Gastrocnemius medialis (tissue), 4 donors: ENCODE data around the gene GPD1. TPM values are rescaled to one million over a fixed set of nuclear protein-coding genes. Genes with fewer than 3 reads are reported as not detected.
A peak's percentile ranks its signal among the peaks of the same experiment; 100 is the strongest.

Experiments
- ATAC-seq, 2 donors: fragments of 150-250 bp; one replicate each; pipeline ENCODE4 v1.9.1; 2016
- DNase-seq, 2 donors: peaks; one replicate each; pipeline ENCODE4 v3.0.0-alpha.2; 2019
- H3K27ac ChIP-seq, 4 donors: fragments of 200-600 bp; sonication (generic); 1 replicate in 1 of 4; 2 replicates in 3 of 4; pipeline ENCODE4 v1.5.1; 2016 to 2018; ENCODE audit warnings: mild to moderate bottlenecking in 2 of 4, moderate library complexity in 1 of 4
- H3K27me3 ChIP-seq, 3 donors: fragments of 200-600 bp; sonication (generic) in 2 of 3; 1 replicate in 1 of 3; 2 replicates in 2 of 3; pipeline versions ENCODE4 v1.5.1 to v1.6.0; 2016 to 2019; ENCODE audit warnings: mild to moderate bottlenecking in 1 of 3, moderate library complexity in 1 of 3
- H3K36me3 ChIP-seq, 2 donors: fragments of 200-600 bp; sonication (generic) in 1 of 2; one replicate each; pipeline ENCODE4 v1.5.1; 2017 to 2018
- H3K4me1 ChIP-seq, 2 donors: fragments of 200-600 bp; sonication (generic) in 1 of 2; one replicate each; pipeline ENCODE4 v1.5.1; 2016 to 2017; ENCODE audit warnings: mild to moderate bottlenecking in 2 of 2
- H3K4me3 ChIP-seq, 4 donors: fragments of 200-600 bp; sonication (generic) in 3 of 4; 1 replicate in 1 of 4; 2 replicates in 3 of 4; pipeline ENCODE4 v1.5.1; 2016 to 2019; ENCODE audit warnings: mild to moderate bottlenecking in 2 of 4
- H3K9me3 ChIP-seq, 3 donors: fragments of 200-600 bp; sonication (generic) in 2 of 3; 1 replicate in 1 of 3; 2 replicates in 2 of 3; pipeline ENCODE4 v1.5.1; 2016 to 2019
- CTCF ChIP-seq, 5 experiments: fragments of 450-650 bp in 3 of 5; fragments of 200-600 bp in 2 of 5; sonication (generic) in 2 of 5; IDR thresholded peaks in 4 of 5; conservative IDR thresholded peaks in 1 of 5; 1 replicate in 4 of 5; 2 replicates in 1 of 5; pipeline ENCODE4 v1.5.1; 2016 to 2019; ENCODE audit warnings: antibody characterized with exemption in 5 of 5, mild to moderate bottlenecking in 3 of 5, moderate library complexity in 3 of 5
- POLR2A ChIP-seq, 2 donors: fragments of 450-650 bp; IDR thresholded peaks; one replicate each; pipeline ENCODE4 v1.6.1; 2017; ENCODE audit warnings: antibody characterized with exemption in 2 of 2, mild to moderate bottlenecking in 2 of 2, moderate library complexity in 2 of 2
- in situ Hi-C, 4 donors: fragments of 200-750 bp; cut with MboI; loops; one replicate each; pipeline versions ENCODE4 v1.15.0 to v1.8.0; 2017; ENCODE audit warnings: low sequenced_read_pairs in 4 of 4
- intact Hi-C: fragments of 100-400 bp; cut with DNase I; formaldehyde crosslinking; loops from one replicate; pipeline ENCODE4 v1.15.1; 2023; ENCODE audit warnings: low total_unique reads
- total RNA-seq, 4 donors: library from RNA; depleted of rRNA; stranded (reverse); fragments of >200 nt; gene quantifications; one replicate each; pipeline versions ENCODE4 v1.1.0 to v1.2.3, GENCODE V29; 2016

Gene GPD1
- total RNA-seq, 4 donors from 2014 or later, result 68.2 to 763 (median 288) TPM

- peak in 1 of 2 donors; percentile 32 for DNase-seq
- Histone ChIP-seq H3K9me3 (no peaks in the 10 kb centered on the region), H3K4me1 (peaks cover 14 to 15% of the 10 kb centered on the region in 2 donors), H3K27me3 (peaks cover 0 to 9% (median 4%) of the 10 kb centered on the region in 3 donors), H3K36me3 (no peaks in the 10 kb centered on the region), H3K27ac (no peak within 1 kb of the TSS), H3K4me3 (peak within 1 kb of the TSS; percentile 61 to 73 (median 72))
- ATAC-seq, result peak; percentile 59 to 65
- intact Hi-C loops, result loop anchor here (2.0 to 10.0 kb wide), 3 partner anchors 18 to 192 kb away; no protein-coding TSS in a partner anchor
- in situ Hi-C loops, result loop anchor here in 2 of 4 donors (5.0 kb wide), 2 partner anchors 80 to 85 kb away; partner anchors contain the start of gene AQP6 (in 1 of the 2)
- TF ChIP-seq CTCF (IDR thresholded peaks at IDR 0.05 in 4 of 5, conservative IDR thresholded peaks at IDR 0.05 in 1 of 5), result no peak
- TF ChIP-seq POLR2A (IDR thresholded peaks at IDR 0.05), result no peak
These were observed 46.6 kb upstream of the GPD1 start, which contains the start of gene ASIC1 for GRCh38 chr12:50057000-50057841. Gene ASIC1, plus strand, starts transcription at chr12:50057596. Its CDS starts 1,171 bp downstream, at chr12:50058767.

GRCh38 chr12:50057896-50058670 is 45.7 kb upstream of the GPD1 start:
- no peaks in the 10 kb centered on the region for H3K9me3 ChIP-seq
- TF ChIP-seq CTCF (IDR thresholded peaks at IDR 0.05 in 4 of 5, conservative IDR thresholded peaks at IDR 0.05 in 1 of 5) (no peak), POLR2A (IDR thresholded peaks at IDR 0.05) (no peak)
- DNase-seq (no peak), ATAC-seq (no peak)
- H3K4me3 ChIP-seq, result peak overlapping the region; percentile 61 to 73 (median 72)
- H3K27me3 ChIP-seq, result peaks cover 0 to 9% (median 0%) of the 10 kb centered on the region in 3 donors
- H3K36me3 ChIP-seq, result no peaks in the 10 kb centered on the region
- in situ Hi-C loops (loop anchor here in 2 of 4 donors (5.0 kb wide), 2 partner anchors 81 to 86 kb away; partner anchors contain the start of gene AQP6 (in 1 of the 2)), intact Hi-C loops (loop anchor here (2.0 to 10.0 kb wide), 3 partner anchors 19 to 193 kb away; no protein-coding TSS in a partner anchor)
- no peak overlapping the region for H3K27ac ChIP-seq
- H3K4me1 ChIP-seq, result peaks cover 14 to 15% of the 10 kb centered on the region in 2 donors

DNA sequence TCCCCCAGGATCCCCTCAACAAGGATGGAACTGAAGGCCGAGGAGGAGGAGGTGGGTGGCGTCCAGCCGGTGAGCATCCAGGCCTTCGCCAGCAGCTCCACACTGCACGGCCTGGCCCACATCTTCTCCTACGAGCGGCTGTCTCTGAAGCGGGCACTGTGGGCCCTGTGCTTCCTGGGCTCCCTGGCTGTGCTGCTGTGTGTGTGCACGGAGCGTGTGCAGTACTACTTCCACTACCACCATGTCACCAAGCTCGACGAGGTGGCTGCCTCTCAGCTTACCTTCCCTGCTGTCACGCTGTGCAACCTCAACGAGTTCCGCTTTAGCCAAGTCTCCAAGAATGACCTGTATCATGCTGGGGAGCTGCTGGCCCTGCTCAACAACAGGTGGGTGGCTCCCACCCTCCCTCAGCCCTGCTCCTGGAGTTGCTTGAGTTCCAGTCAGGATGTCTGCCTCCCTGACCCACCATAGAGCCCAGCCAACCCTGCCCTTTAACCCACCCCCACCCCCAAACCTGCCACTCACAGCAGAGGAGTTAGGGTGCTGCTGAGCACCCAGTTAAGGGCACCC is 45.0 kb upstream of the GPD1 start:
- intact Hi-C loops (loop anchor here (10.0 kb wide), 1 partner anchor 194 kb away; no protein-coding TSS in a partner anchor), in situ Hi-C loops (loop anchor here in 2 of 4 donors (5.0 kb wide), 2 partner anchors 82 to 87 kb away; partner anchors contain the start of gene AQP6 (in 1 of the 2))
- no peak overlapping the region for H3K4me3 ChIP-seq
- ATAC-seq (no peak), DNase-seq (no peak)
- TF ChIP-seq CTCF (IDR thresholded peaks at IDR 0.05 in 4 of 5, conservative IDR thresholded peaks at IDR 0.05 in 1 of 5), result no peak
- no peak for TF ChIP-seq POLR2A (IDR thresholded peaks at IDR 0.05)
- no peak overlapping the region for H3K27ac ChIP-seq
- peaks cover 14 to 15% of the 10 kb centered on the region in 2 donors for H3K4me1 ChIP-seq
- no peaks in the 10 kb centered on the region for H3K36me3 ChIP-seq
- H3K9me3 ChIP-seq, result no peaks in the 10 kb centered on the region
- H3K27me3 ChIP-seq, result peaks cover 0 to 9% (median 0%) of the 10 kb centered on the region in 3 donors

DNA sequence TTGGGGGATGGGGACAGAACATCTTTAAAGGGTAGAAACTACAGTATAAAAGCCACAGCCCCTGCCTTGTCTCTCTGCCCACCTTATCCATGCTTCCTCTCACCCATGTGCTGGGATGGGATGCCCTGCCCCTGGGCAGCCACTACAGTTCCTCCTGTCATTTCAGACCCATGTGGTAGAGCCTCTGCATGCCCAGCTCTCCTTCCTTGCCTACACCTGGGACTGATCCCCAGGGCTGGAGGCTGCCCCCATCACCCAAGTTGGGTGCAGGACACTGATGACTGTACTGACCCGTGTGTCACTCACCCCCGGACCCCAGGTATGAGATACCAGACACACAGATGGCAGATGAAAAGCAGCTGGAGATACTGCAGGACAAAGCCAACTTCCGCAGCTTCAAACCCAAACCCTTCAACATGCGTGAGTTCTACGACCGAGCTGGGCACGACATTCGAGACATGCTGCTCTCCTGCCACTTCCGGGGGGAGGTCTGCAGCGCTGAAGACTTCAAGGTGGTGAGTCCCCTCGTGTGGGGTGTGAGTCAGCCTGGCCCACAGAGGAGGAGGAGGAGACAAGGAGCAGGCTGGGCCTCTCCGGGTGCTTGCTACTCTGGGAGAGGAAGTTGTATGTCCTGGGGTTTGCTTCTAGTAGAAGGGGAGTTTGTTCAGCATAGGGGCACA is 44.2 kb upstream of the GPD1 start:
- Histone ChIP-seq H3K4me1 (peaks cover 14 to 15% of the 10 kb centered on the region in 2 donors), H3K36me3 (no peaks in the 10 kb centered on the region), H3K27ac (no peak overlapping the region), H3K9me3 (no peaks in the 10 kb centered on the region), H3K4me3 (no peak overlapping the region), H3K27me3 (peaks cover 0 to 9% (median 0%) of the 10 kb centered on the region in 3 donors)
- TF ChIP-seq CTCF (IDR thresholded peaks at IDR 0.05 in 4 of 5, conservative IDR thresholded peaks at IDR 0.05 in 1 of 5), result no peak
- TF ChIP-seq POLR2A (IDR thresholded peaks at IDR 0.05), result no peak
- DNase-seq (no peak), ATAC-seq (no peak)
- in situ Hi-C loops (loop anchor here in 2 of 4 donors (5.0 kb wide), 2 partner anchors 82 to 87 kb away; partner anchors contain the start of gene AQP6 (in 1 of the 2)), intact Hi-C loops (loop anchor here (10.0 kb wide), 1 partner anchor 195 kb away; no protein-coding TSS in a partner anchor)
